ENCODE data around the gene MMP28.

The MMP28 gene

DNA sequence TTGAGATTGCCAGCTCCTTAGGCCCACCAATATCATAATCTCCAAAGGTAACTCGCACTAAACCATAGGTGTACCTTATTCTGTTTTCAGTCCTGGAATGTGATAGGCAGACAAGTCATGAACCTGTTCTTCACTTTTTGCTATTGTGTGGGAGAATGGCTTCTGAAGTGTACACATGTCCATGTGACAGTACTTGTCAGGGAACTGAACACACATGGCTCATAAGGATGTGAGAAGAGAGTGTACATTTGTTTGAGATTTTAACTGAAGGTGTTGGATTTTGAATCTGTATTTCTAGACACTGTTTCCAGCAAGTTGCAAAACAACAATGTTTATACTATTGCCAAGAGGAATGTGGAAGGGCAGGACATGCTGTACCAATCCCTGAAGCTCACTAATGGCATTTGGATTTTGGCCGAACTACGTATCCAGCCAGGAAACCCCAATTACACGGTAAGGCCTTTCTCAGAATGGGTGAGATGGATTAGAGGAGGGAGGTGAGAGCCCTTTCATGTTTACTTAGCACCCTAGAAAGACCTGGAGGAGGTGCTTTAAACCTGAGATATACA lies 78.5 kb downstream of the MMP28 start:
- no peak for DNase-seq

DNA sequence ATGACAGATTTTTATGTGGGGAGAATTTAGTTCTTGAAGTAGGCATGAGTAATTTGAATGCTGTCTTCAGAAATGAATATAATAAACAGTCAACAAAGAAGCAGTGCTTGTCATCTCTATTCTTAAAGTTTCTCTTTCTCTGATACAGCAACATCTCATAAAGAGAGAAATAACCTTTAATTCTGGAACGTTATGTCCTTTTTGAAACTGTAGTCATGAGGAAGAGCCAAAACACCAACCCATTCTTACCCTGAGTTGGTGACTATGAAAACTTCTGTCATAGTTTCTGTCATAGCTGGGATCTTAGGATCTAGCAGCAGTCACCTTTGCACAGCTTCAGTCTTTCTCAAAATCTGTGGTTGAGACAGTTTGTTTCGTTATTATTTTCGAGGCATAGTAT lies 79.3 kb downstream of the MMP28 start:
- no peak for DNase-seq

Data from NCI-H1417 (cell line).